ENCODE results near the gene ATP6V1D.
"Not testable (repeated sequence)": the region's sequence is repeated elsewhere in the genome, so short reads cannot be mapped to it uniquely, and the experiment has no call there.

ATP6V1D gene

GRCh38 chr14:67370830-67371229, 11.2 kb upstream of the ATP6V1D start:
- DNase-seq: no peak

DNA sequence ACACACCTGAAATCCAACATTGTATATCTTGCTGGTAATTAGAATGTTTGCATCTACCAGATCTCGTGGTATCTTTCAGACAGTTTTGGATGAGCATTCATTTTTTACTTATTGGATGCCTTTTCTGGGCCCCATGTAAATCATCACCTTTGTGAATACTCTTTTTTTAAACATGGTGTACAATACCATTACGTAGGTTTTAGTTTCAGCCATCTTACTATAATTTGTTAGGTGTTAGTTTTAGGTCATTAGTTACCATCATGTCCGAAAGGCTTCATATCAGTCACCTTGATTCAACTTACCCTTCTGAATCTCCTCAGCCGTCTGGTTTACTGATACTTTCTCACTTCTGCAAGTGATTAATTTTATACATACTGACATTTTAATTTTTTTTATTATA, 5.9 kb upstream of the ATP6V1D start:
- no peak for DNase-seq

- no peak for DNase-seq
These were observed 1.0 kb upstream of the ATP6V1D start for GRCh38 chr14:67360470-67361206.

- peak; percentile 65 for DNase-seq
These were observed 455 bp downstream of the ATP6V1D start for GRCh38 chr14:67358924-67359774.

DNA sequence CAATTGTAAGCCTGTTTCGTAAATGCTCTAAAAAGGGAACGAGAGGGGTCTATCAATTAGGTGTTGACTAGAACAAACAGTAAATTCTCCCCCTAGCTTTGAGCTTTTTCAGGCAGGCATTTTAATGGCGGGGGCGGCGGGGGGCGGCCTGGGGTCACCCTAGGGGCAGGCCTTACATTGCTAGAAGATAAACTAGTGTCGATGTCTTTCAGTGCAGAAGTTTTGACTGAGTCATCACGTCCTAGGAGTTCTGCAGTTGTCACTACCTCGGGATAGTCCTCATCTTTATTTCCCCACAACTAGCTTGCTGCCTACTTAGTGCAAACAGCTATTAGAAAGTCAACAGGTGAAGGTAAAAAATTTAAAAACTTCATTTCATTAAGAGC, 1.6 kb downstream of the ATP6V1D start:
- no peak for DNase-seq

GRCh38 chr14:67357186-67357968, 2.2 kb downstream of the ATP6V1D start:
- no peak for DNase-seq

DNA sequence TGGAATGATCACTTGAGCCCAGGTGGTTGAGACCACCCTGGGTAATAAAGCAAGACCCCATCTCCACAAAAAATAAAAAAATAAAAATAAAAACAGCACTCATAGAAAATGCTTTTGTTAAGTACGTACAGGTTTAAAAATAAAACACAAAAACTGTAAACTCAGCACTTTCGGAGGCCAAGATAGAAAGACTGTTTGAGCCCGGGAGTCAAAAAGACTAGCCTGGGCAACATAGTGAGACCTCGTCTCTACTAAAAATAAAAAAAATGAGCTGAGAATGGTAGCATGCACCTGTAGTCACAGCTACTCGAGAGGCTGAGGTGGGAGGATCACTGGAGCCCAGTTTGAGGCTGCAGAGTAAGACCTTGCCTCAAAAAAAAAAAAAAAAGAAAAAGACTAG, 7.5 kb downstream of the ATP6V1D start:
- DNase-seq: no peak

- no peak for DNase-seq
These were observed 14.0 kb downstream of the ATP6V1D start for GRCh38 chr14:67345583-67345982.

GRCh38 chr14:67343601-67344230, 15.9 kb downstream of the ATP6V1D start:
- DNase-seq: no peak

DNA sequence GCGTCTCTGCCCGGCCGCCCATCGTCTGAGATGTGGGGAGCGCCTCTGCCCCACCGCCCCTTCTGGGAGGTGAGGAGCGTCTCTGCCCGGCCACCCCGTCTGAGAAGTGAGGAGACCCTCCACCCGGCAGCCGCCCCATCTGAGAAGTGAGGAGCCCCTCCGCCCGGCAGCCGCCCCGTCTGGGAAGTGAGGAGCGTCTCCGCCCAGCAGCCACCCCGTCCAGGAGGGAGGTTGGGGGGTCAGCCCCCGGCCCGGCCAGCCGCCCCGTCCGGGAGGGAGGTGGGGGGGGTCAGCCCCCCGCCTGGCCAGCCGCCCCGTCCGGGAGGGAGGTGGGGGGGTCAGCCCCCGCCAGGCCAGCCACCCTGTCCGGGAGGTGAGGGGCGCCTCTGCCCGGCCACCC, 18.4 kb downstream of the ATP6V1D start:
- not testable (repeated sequence) for DNase-seq

- DNase-seq: no peak
These were observed 23.8 kb downstream of the ATP6V1D start for GRCh38 chr14:67335781-67336180.

GRCh38 chr14:67332468-67332867, 27.1 kb downstream of the ATP6V1D start:
- no peak for DNase-seq

GRCh38 chr14:67331368-67332125, 28.1 kb downstream of the ATP6V1D start:
- DNase-seq: no peak

GRCh38 chr14:67329666-67330065, 29.9 kb downstream of the ATP6V1D start:
- DNase-seq: not testable (repeated sequence)

DNA sequence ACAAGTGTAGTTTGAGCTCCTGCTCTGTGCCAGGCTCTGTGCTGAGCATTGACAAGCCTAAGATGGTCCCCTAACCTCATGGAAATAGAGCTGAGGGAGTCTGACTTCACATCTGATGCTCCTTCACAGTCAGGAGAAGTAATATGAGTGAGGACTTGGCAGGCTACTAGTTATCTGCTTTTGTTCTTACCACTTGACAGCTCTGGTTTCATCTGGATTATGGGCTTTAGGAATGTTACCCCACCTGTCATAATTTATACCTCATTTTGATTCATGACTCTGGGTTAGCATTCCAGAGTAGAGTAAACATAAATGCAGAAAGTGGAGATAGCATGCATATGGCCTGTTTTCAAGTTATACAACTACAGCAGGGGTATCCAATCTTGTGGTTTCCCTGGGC, 40.5 kb downstream of the ATP6V1D start:
- peak; percentile 48 for DNase-seq

- no peak for DNase-seq
These were observed 41.8 kb downstream of the ATP6V1D start for GRCh38 chr14:67317822-67318221.

- no peak for DNase-seq
These were observed 46.5 kb downstream of the ATP6V1D start for GRCh38 chr14:67313153-67313552.

DNA sequence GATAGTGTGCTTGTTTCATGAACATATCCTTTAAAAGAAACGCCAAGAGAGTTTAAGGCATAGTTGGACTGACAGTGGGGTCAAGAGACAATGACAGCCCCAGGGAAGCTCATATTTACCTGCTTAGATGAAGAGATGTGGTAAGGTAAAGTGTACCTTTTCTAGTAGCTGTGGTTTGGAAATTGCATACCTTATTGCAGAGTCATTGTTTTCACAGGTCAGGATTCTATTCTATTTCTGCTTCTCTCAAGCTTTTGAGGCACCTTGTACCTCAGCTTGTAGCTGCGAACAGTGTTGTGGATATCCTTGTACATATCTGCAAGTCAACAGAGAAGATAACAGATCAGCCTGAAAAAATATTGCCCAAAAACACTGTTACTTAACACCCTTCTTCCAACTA, 47.7 kb downstream of the ATP6V1D start:
- no peak for DNase-seq
